ENCODE measurements around the gene BAIAP3. TPM values are rescaled to one million over a fixed set of nuclear protein-coding genes. Genes with fewer than 3 reads are reported as not detected.

Gene BAIAP3
- total RNA-seq, 4 donors from 2014 or later = 0.05 to 4.4 (median 2.5) TPM

GRCh38 chr16:1398351-1398750, 64.9 kb downstream of the BAIAP3 start:
- no peak for TF ChIP-seq CTCF (IDR thresholded peaks at IDR 0.05 in 4 of 5, conservative IDR thresholded peaks at IDR 0.05 in 1 of 5)
- no peak for TF ChIP-seq POLR2A (IDR thresholded peaks at IDR 0.05)
- no peaks in the 10 kb centered on the region for H3K4me1 ChIP-seq
- H3K9me3 ChIP-seq = no peaks in the 10 kb centered on the region
- DNase-seq (no peak), ATAC-seq (no peak)
- intact Hi-C loops (cut with DNase I; ENCODE audit: low total_unique reads) (no loop called here), in situ Hi-C loops (cut with MboI; ENCODE audit: low sequenced_read_pairs in 4 of 4) (no loop called here)
- H3K4me3 ChIP-seq = no peak overlapping the region
- no peak overlapping the region for H3K27ac ChIP-seq
- H3K27me3 ChIP-seq = no peaks in the 10 kb centered on the region
- peaks cover 0 to 49% of the 10 kb centered on the region in 2 donors for H3K36me3 ChIP-seq

Other genes starting within 250 kb of the BAIAP3 start
- gene C1QTNF8, start 237.4 kb upstream of the BAIAP3 start, total RNA-seq = not detected
- gene CACNA1H, start 180.5 kb upstream of the BAIAP3 start, total RNA-seq = 10 to 100 TPM in 1 of 4 donors, 1 to 10 TPM in 3; 3.7 to 12.8 (median 4.5) TPM
- gene TPSG1, start 108.4 kb upstream of the BAIAP3 start, total RNA-seq = under 1 TPM in 1 of 4 donors, not detected in 3; 0.29 TPM
- gene TPSB2, start 103.5 kb upstream of the BAIAP3 start, total RNA-seq = 10 to 100 TPM in 2 of 4 donors, 1 to 10 TPM in 2; 3.7 to 14.3 (median 9.5) TPM
- gene TPSAB1, start 92.9 kb upstream of the BAIAP3 start, total RNA-seq = 10 to 100 TPM in 1 of 4 donors, 1 to 10 TPM in 3; 3.3 to 14.9 (median 7.8) TPM
- gene TPSD1, start 77.6 kb upstream of the BAIAP3 start, total RNA-seq = 1 to 10 TPM in 1 of 4 donors, not detected in 3; 2.5 TPM
- gene UBE2I, start 24.0 kb upstream of the BAIAP3 start, total RNA-seq = 10 to 100 TPM; 28.9 to 80.4 (median 41.7) TPM
- 100 to 1,000 TPM in 1 of 4 donors, 10 to 100 TPM in 3; 63.3 to 103 (median 72.4) TPM for gene TSR3, start 18.2 kb downstream of the BAIAP3 start, total RNA-seq
- 10 to 100 TPM; 20.6 to 37.5 (median 30.2) TPM for gene GNPTG, start 18.3 kb downstream of the BAIAP3 start, total RNA-seq
- gene UNKL, start 81.1 kb downstream of the BAIAP3 start, total RNA-seq = 10 to 100 TPM; 31.8 to 38.8 (median 35.8) TPM
- 10 to 100 TPM; 11.3 to 33.0 (median 20.9) TPM for gene UQCC4, start 87.1 kb downstream of the BAIAP3 start, total RNA-seq
- not detected for gene PERCC1, start 97.4 kb downstream of the BAIAP3 start, total RNA-seq
- gene CCDC154, start 110.9 kb downstream of the BAIAP3 start, total RNA-seq = under 1 TPM in 1 of 4 donors, not detected in 3; 0.40 TPM
- gene CLCN7, start 141.4 kb downstream of the BAIAP3 start, total RNA-seq = 10 to 100 TPM; 24.8 to 45.8 (median 38.4) TPM
- under 1 TPM in 1 of 4 donors, not detected in 3; 0.41 TPM for gene PTX4, start 155.3 kb downstream of the BAIAP3 start, total RNA-seq
- gene TELO2, start 159.7 kb downstream of the BAIAP3 start, total RNA-seq = 10 to 100 TPM in 2 of 4 donors, 1 to 10 TPM in 2; 2.9 to 11.2 (median 9.8) TPM
- 10 to 100 TPM; 14.7 to 27.7 (median 22.1) TPM for gene TMEM204, start 200.0 kb downstream of the BAIAP3 start, total RNA-seq